Caki2 (cell line): ENCODE measurements around the gene PLEKHO1. TPM values are rescaled to one million over a fixed set of nuclear protein-coding genes. Genes with fewer than 3 reads are reported as not detected.
"Not testable (repeated sequence)": the region's sequence is repeated elsewhere in the genome, so short reads cannot be mapped to it uniquely, and the experiment has no call there.

Source experiments
- DNase-seq: peaks from one replicate; pipeline ENCODE4 v3.0.0-alpha.2; 2015; ENCODE audit warnings: low read depth
- in situ Hi-C: cut with HindIII; loops from 2 replicates; pipeline ENCODE4 v1.10.0; 2016; ENCODE audit warnings: low sequenced_read_pairs, low pct_unique_long_range_greater_than_20kb, mixed read lengths
- total RNA-seq: library from RNA; depleted of rRNA; stranded (reverse); fragments of >200 nt; shearing (Covaris generic); gene quantifications from 2 replicates; pipeline ENCODE4 v1.2.3, GENCODE V29; 2014; ENCODE audit warnings: low replicate concordance; rRNA removed

The PLEKHO1 gene
- total RNA-seq = 4.0 and 8.0 TPM in 2 replicates

GRCh38 chr1:150149271-150150132, at the start of gene PLEKHO1:
Gene PLEKHO1, plus strand, starts transcription at chr1:150149916. Its CDS starts 342 bp downstream, at chr1:150150258.
- in situ Hi-C loops = no loop called here
- DNase-seq = peak; percentile 63

- in situ Hi-C loops = no loop called here
- DNase-seq = no peak
Measured at GRCh38 chr1:150102986-150103385, 46.7 kb upstream of the PLEKHO1 start.

- in situ Hi-C loops = no loop called here
- DNase-seq = no peak
Measured at GRCh38 chr1:150106341-150106740, 43.4 kb upstream of the PLEKHO1 start.

GRCh38 chr1:150109586-150109985, 40.1 kb upstream of the PLEKHO1 start:
- DNase-seq = no peak
- in situ Hi-C loops = no loop called here

- in situ Hi-C loops = no loop called here
- no peak for DNase-seq
Measured at GRCh38 chr1:150110116-150110515, 39.6 kb upstream of the PLEKHO1 start.

GRCh38 chr1:150111670-150112069, 38.0 kb upstream of the PLEKHO1 start:
- in situ Hi-C loops = no loop called here

GRCh38 chr1:150115121-150115520, 34.6 kb upstream of the PLEKHO1 start:
- in situ Hi-C loops = no loop called here
- DNase-seq = no peak

More at GRCh38 chr1:150111670-150112069, 38.0 kb upstream of the PLEKHO1 start:
- no peak for DNase-seq

- in situ Hi-C loops = no loop called here
- no peak for DNase-seq
Measured at GRCh38 chr1:150118716-150119115, 31.0 kb upstream of the PLEKHO1 start.

- in situ Hi-C loops = no loop called here
- DNase-seq = no peak
Measured at GRCh38 chr1:150121236-150121862, 28.4 kb upstream of the PLEKHO1 start.

- in situ Hi-C loops = no loop called here
- no peak for DNase-seq
Measured at GRCh38 chr1:150126811-150127210, 22.9 kb upstream of the PLEKHO1 start.

- in situ Hi-C loops = no loop called here
Measured at GRCh38 chr1:150127464-150127863, 22.3 kb upstream of the PLEKHO1 start.

GRCh38 chr1:150127868-150128267, 21.8 kb upstream of the PLEKHO1 start:
- no peak for DNase-seq
- in situ Hi-C loops = no loop called here

More at GRCh38 chr1:150127464-150127863, 22.3 kb upstream of the PLEKHO1 start:
- no peak for DNase-seq

- in situ Hi-C loops = no loop called here
- no peak for DNase-seq
Measured at GRCh38 chr1:150132372-150132771, 17.3 kb upstream of the PLEKHO1 start.

GRCh38 chr1:150134537-150134936, 15.2 kb upstream of the PLEKHO1 start:
- in situ Hi-C loops = no loop called here
- DNase-seq = no peak

- DNase-seq, in situ Hi-C loops: not testable (repeated sequence)
Measured at GRCh38 chr1:150135400-150135799, 14.3 kb upstream of the PLEKHO1 start.

- in situ Hi-C loops = no loop called here
- DNase-seq = no peak
Measured at GRCh38 chr1:150138044-150138443, 11.7 kb upstream of the PLEKHO1 start.

GRCh38 chr1:150141452-150141851, 8.3 kb upstream of the PLEKHO1 start:
- in situ Hi-C loops = no loop called here
- DNase-seq = no peak

GRCh38 chr1:150142083-150142482, 7.6 kb upstream of the PLEKHO1 start:
- in situ Hi-C loops = no loop called here
- DNase-seq = no peak

- in situ Hi-C loops = no loop called here
- DNase-seq = no peak
Measured at GRCh38 chr1:150144606-150145005, 5.1 kb upstream of the PLEKHO1 start.
